AG09319 (cell line): Measurements from ENCODE around the gene VHLL.
"Not testable (repeated sequence)": the region's sequence is repeated elsewhere in the genome, so short reads cannot be mapped to it uniquely, and the experiment has no call there.

Source experiments
- DNase-seq: peaks from one replicate; pipeline ENCODE4 v3.0.0-alpha.2; 2010; ENCODE audit warnings: low read depth; ENCODE audit errors: extremely low read depth
- CTCF ChIP-seq: IDR thresholded peaks from 2 replicates; pipeline ENCODE4 v1.5.1; 2011; ENCODE audit warnings: low read depth, mild to moderate bottlenecking, inconsistent platforms, low read length, moderate library complexity

Gene VHLL

GRCh38 chr1:156337888-156338179 lies 38.7 kb upstream of the VHLL start:
- no peak for DNase-seq
- peak; percentile 5 for TF ChIP-seq CTCF

- no peak for DNase-seq
- no peak for TF ChIP-seq CTCF
These were observed 38.2 kb upstream of the VHLL start for GRCh38 chr1:156337052-156337887.

- DNase-seq: no peak
These were observed 37.1 kb upstream of the VHLL start for GRCh38 chr1:156336242-156336641.

GRCh38 chr1:156323179-156323578 lies 24.1 kb upstream of the VHLL start:
- DNase-seq: not testable (repeated sequence)

More at GRCh38 chr1:156336242-156336641, 37.1 kb upstream of the VHLL start:
- TF ChIP-seq CTCF: no peak

GRCh38 chr1:156320560-156320959 lies 21.5 kb upstream of the VHLL start:
- no peak for DNase-seq
- TF ChIP-seq CTCF: no peak

- DNase-seq: no peak
- peak; percentile 59 for TF ChIP-seq CTCF
These were observed 20.6 kb upstream of the VHLL start for GRCh38 chr1:156319664-156320063.

- TF ChIP-seq CTCF: no peak
- no peak for DNase-seq
These were observed 17.8 kb upstream of the VHLL start for GRCh38 chr1:156316909-156317308.

- no peak for TF ChIP-seq CTCF
- DNase-seq: no peak
These were observed 11.9 kb upstream of the VHLL start for GRCh38 chr1:156310962-156311361.
